ENCODE results near the gene PTCH1.

The PTCH1 gene

GRCh38 chr9:95434116-95435073, 82.4 kb downstream of the PTCH1 start:
- no peak overlapping the region for H3K4me3 ChIP-seq
- no peak for DNase-seq (ENCODE audit: low spot score)
- H3K27ac ChIP-seq, result no peak overlapping the region
- TF ChIP-seq CTCF (IDR thresholded peaks at IDR 0.05), result no peak

GRCh38 chr9:95433096-95433819, 83.5 kb downstream of the PTCH1 start:
- Histone ChIP-seq H3K4me3 (no peak overlapping the region), H3K27ac (no peak overlapping the region)
- TF ChIP-seq CTCF (IDR thresholded peaks at IDR 0.05), result no peak
- no peak for DNase-seq (ENCODE audit: low spot score)

GRCh38 chr9:95431286-95431685, 85.5 kb downstream of the PTCH1 start:
- Histone ChIP-seq H3K27ac (no peak overlapping the region), H3K4me3 (no peak overlapping the region)
- no peak for DNase-seq (ENCODE audit: low spot score)
- no peak for TF ChIP-seq CTCF (IDR thresholded peaks at IDR 0.05)

- Histone ChIP-seq H3K27ac (no peak overlapping the region), H3K4me3 (no peak overlapping the region)
- TF ChIP-seq CTCF (IDR thresholded peaks at IDR 0.05), result no peak
- no peak for DNase-seq (ENCODE audit: low spot score)
These were observed 86.7 kb downstream of the PTCH1 start for GRCh38 chr9:95429948-95430620.

GRCh38 chr9:95429096-95429495, 87.7 kb downstream of the PTCH1 start:
- no peak for TF ChIP-seq CTCF (IDR thresholded peaks at IDR 0.05)
- no peak for DNase-seq (ENCODE audit: low spot score)
- Histone ChIP-seq H3K27ac (no peak overlapping the region), H3K4me3 (no peak overlapping the region)

GRCh38 chr9:95425910-95426551, 90.7 kb downstream of the PTCH1 start:
- Histone ChIP-seq H3K4me3 (peak overlapping the region; percentile 72), H3K27ac (no peak overlapping the region)
- no peak for DNase-seq (ENCODE audit: low spot score)
- TF ChIP-seq CTCF (IDR thresholded peaks at IDR 0.05), result no peak

All from coronary artery (tissue), 2 donors.